ENCODE data around the gene POLDIP2. TPM values are rescaled to one million over a fixed set of nuclear protein-coding genes. Genes with fewer than 3 reads are reported as not detected.

Gene POLDIP2
- total RNA-seq, 4 donors from 2014 or later = 37.7 to 53.0 (median 41.2) TPM

DNA sequence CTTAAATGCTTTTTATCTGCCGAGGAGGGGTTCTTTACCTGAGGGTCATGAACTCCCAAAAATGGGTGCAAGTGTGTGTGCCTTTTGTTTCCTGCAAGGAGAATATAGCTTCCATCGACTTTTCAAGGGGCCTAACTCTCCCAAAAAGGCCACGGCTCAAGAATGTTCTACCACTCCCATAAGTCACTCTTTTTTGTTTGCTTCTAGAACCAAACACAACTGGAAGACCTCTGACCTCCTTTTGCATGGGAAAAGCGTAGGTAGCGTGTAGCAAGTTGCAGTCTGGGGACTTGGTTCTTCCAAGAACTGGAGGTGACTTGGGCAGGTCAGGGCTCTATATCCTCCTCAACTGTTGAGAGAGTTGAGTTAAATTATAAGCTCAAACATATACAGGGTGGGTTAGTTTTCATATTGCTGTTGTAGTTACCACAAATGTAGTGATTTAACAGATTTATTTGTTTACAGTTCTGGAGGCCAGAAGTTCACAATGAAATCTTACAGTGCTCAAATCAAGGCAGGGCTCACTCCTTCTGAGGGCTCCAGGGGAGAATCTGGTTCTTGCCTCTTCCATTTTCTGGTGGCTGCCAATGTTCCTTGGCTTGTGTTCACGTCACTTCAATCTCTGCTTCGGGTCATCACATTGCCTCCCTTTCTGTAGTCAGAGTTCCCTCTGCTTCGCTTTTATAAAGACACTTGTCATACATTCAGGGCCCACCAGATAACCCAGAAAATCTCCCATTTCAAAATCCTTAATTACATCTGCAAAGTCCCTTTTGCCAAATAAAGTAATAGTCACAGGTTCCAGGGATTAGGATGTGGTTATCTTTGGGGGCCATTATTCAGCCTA lies 36.9 kb downstream of the POLDIP2 start:
- Histone ChIP-seq H3K4me3 (peak overlapping the region in 1 of 2 donors; percentile 63), H3K27me3 (no peaks in the 10 kb centered on the region), H3K36me3 (no peaks in the 10 kb centered on the region), H3K4me1 (peaks cover 0 to 3% of the 10 kb centered on the region in 2 donors), H3K9me3 (no peaks in the 10 kb centered on the region), H3K27ac (no peak overlapping the region)
- no peak for DNase-seq
- TF ChIP-seq, protein P1, sequence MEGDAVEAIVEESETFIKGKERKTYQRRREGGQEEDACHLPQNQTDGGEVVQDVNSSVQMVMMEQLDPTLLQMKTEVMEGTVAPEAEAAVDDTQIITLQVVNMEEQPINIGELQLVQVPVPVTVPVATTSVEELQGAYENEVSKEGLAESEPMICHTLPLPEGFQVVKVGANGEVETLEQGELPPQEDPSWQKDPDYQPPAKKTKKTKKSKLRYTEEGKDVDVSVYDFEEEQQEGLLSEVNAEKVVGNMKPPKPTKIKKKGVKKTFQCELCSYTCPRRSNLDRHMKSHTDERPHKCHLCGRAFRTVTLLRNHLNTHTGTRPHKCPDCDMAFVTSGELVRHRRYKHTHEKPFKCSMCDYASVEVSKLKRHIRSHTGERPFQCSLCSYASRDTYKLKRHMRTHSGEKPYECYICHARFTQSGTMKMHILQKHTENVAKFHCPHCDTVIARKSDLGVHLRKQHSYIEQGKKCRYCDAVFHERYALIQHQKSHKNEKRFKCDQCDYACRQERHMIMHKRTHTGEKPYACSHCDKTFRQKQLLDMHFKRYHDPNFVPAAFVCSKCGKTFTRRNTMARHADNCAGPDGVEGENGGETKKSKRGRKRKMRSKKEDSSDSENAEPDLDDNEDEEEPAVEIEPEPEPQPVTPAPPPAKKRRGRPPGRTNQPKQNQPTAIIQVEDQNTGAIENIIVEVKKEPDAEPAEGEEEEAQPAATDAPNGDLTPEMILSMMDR (IDR thresholded peaks at IDR 0.05) = no peak
- no peak for TF ChIP-seq POLR2A (IDR thresholded peaks at IDR 0.05)
- intact Hi-C loops (cut with DNase I; ENCODE audit: low total_unique reads) = no loop called here

DNA sequence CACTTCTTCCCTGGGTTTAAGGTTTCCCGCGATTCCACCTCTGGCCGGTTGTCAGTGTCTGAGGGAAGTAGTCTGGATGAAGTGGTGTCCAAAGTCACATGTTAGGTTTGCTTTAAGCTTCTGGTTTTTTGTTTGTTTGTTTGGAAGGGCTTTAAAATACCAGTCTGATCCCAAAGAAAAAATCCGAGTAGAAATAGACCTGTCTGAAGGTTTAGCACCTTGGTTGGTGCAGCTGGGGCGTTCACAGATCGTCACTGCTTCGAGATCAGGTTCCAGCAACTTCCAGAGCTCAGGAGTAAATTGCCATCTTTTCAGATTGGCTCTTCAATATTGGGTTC lies 37.8 kb downstream of the POLDIP2 start:
- H3K4me3 ChIP-seq = peak overlapping the region; percentile 48 to 63
- DNase-seq = no peak
- no peak for TF ChIP-seq POLR2A (IDR thresholded peaks at IDR 0.05)
- TF ChIP-seq, protein P1 (IDR thresholded peaks at IDR 0.05) = no peak
- no peaks in the 10 kb centered on the region for H3K36me3 ChIP-seq
- intact Hi-C loops (cut with DNase I; ENCODE audit: low total_unique reads) = no loop called here
- H3K9me3 ChIP-seq = no peaks in the 10 kb centered on the region
- H3K4me1 ChIP-seq = peaks cover 0 to 3% of the 10 kb centered on the region in 2 donors
- no peaks in the 10 kb centered on the region for H3K27me3 ChIP-seq
- H3K27ac ChIP-seq = peak overlapping the region; percentile 42 to 76

DNA sequence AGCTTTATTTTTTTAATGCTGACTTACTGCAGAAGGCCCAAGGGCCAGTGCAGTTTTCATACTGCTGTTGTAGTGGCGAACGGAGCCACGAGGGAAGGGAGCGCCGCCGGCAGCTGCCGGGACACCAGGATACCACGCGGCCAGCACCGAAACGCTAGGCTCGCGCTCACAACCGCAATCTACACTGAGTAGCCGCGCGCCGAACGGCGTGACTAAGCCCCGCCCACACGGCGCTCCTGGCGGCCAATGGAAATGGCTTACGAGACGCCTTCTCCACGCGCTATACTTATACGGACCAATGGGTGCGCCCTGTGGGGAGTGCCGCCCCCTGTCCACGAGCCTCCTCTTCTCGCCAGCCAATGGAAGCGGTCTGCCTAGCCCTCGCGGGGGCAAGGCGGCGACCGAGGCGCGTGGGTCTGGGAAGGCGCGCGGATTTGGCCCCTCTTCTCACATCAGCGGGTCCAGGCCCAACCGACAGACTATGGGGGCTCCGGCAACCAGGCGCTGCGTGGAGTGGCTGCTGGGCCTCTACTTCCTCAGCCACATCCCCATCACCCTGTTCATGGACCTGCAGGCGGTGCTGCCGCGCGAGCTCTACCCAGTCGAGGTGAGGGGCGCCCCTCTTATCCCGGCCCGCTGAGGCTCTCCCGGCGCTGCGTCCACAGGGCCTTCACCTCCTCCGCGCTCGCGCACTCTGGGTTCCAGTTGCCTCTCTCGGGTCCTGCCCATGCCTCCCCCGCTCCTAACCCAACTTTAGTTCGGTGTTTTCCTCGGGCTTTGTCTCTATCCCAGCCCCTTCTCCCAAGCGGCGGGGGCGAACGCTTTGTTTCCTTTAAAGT lies 38.3 kb downstream of the POLDIP2 start, which contains the start of gene TMEM97:
Gene TMEM97, plus strand, starts transcription at position 442 of the 839 bp plus-strand sequence. Its CDS starts 40 bp downstream, at position 482.
- H3K36me3 ChIP-seq = no peaks in the 10 kb centered on the region
- H3K9me3 ChIP-seq = no peaks in the 10 kb centered on the region
- peak within 1 kb of the TSS; percentile 48 to 63 for H3K4me3 ChIP-seq
- no peaks in the 10 kb centered on the region for H3K27me3 ChIP-seq
- peak; percentile 94 for DNase-seq
- TF ChIP-seq, protein P1 (IDR thresholded peaks at IDR 0.05) = peak in 3 of 4 experiments; percentile 5 to 13 (median 9)
- TF ChIP-seq POLR2A (IDR thresholded peaks at IDR 0.05) = peak in 1 of 2 donors; percentile 33
- H3K27ac ChIP-seq = peak within 1 kb of the TSS; percentile 42 to 76
- intact Hi-C loops (cut with DNase I; ENCODE audit: low total_unique reads) = no loop called here
- peaks cover 0 to 3% of the 10 kb centered on the region in 2 donors for H3K4me1 ChIP-seq

DNA sequence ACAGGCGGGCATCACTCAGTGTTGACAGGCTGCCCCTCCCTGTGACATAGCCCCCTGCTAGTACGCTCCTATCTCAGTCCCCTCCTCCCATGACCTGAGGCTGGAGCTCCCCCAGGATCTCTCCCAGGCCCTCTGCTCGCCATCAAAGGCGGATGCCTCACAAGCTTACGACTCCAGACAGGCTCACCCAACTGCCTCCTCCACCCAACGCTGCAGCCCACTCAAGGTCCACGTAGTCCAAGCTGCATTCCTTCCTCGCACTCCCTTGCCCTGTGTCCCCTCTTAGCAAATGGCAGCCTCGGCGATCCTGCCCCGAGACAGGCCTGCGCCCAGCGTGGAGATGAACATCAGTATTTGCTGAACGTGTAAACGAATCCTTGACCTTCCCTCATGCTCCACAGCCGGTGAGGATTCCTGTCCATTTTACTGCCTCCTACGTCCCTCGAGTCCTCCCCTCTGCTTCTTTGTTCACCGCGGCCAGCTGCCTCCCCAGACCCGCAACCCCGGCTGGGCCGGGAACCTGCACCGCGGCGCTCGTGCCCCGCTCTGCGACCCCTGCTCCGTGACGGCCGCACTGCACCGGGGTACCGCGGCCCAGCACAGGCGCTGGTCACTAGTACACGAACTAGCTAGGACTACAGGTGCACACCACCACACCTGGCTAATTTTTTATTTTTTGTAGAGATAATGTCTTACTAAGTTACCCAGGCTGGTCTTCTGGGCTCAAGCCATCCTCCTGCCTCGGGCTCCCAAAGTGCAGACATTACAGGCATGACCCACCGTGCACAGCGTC lies 39.2 kb downstream of the POLDIP2 start:
- H3K36me3 ChIP-seq = no peaks in the 10 kb centered on the region
- H3K4me1 ChIP-seq = peaks cover 0 to 3% of the 10 kb centered on the region in 2 donors
- no peak for DNase-seq
- intact Hi-C loops (cut with DNase I; ENCODE audit: low total_unique reads) = no loop called here
- peak overlapping the region; percentile 48 to 63 for H3K4me3 ChIP-seq
- peak overlapping the region in 1 of 2 donors; percentile 44 for H3K27ac ChIP-seq
- no peaks in the 10 kb centered on the region for H3K9me3 ChIP-seq
- H3K27me3 ChIP-seq = no peaks in the 10 kb centered on the region
- TF ChIP-seq, protein P1 (IDR thresholded peaks at IDR 0.05) = no peak
- no peak for TF ChIP-seq POLR2A (IDR thresholded peaks at IDR 0.05)
